BJ (cell line): Measurements from ENCODE around the gene PMM2. TPM values are rescaled to one million over a fixed set of nuclear protein-coding genes. Genes with fewer than 3 reads are reported as not detected.

Experiments
- CTCF ChIA-PET: fragments of 350-600 bp; formaldehyde crosslinking; extraction: SDS; loops from one replicate; lab custom pipeline; 2021; ENCODE audit warnings: antibody characterized with exemption, inconsistent platforms; lab: Yijun Ruan, JAX
- POLR2A ChIA-PET: fragments of 300-600 bp; sonication (Branson Sonifier 250); formaldehyde crosslinking; extraction: SDS; loops from one replicate; lab custom pipeline; 2021; ENCODE audit warnings: antibody characterized with exemption; lab: Charles Lee
- DNase-seq: peaks from one replicate; pipeline ENCODE4 v3.0.0-alpha.2; 2011; ENCODE audit warnings: low read depth
- H3K27me3 ChIP-seq: 2 replicates; pipeline ENCODE4 v1.6.0; 2011; ENCODE audit warnings: low read length; ENCODE audit not compliant: control insufficient read depth, insufficient read depth
- H3K36me3 ChIP-seq: 2 replicates; pipeline ENCODE4 v1.5.1; 2011; ENCODE audit warnings: low read length; ENCODE audit not compliant: control insufficient read depth, insufficient read depth
- H3K4me3 ChIP-seq: 2 replicates; pipeline ENCODE4 v1.5.1; 2011; ENCODE audit warnings: low read depth, mild to moderate bottlenecking, control low read depth, low read length
- polyA plus RNA-seq: library from polyadenylated mRNA; depleted of rRNA; stranded (reverse); fragments of >200 nt; gene quantifications from 2 replicates; pipeline ENCODE4 v1.2.3, GENCODE V29; 2011
- TF ChIP-seq, protein P1 (sequence below): IDR thresholded peaks from 2 replicates; pipeline ENCODE4 v1.5.1; 2011; ENCODE audit warnings: low read depth, mild to moderate bottlenecking, control low read depth, inconsistent platforms, low read length, moderate library complexity; ENCODE audit not compliant: insufficient read depth

Gene PMM2
- polyA plus RNA-seq, 1 experiment: 30.4 TPM

DNA sequence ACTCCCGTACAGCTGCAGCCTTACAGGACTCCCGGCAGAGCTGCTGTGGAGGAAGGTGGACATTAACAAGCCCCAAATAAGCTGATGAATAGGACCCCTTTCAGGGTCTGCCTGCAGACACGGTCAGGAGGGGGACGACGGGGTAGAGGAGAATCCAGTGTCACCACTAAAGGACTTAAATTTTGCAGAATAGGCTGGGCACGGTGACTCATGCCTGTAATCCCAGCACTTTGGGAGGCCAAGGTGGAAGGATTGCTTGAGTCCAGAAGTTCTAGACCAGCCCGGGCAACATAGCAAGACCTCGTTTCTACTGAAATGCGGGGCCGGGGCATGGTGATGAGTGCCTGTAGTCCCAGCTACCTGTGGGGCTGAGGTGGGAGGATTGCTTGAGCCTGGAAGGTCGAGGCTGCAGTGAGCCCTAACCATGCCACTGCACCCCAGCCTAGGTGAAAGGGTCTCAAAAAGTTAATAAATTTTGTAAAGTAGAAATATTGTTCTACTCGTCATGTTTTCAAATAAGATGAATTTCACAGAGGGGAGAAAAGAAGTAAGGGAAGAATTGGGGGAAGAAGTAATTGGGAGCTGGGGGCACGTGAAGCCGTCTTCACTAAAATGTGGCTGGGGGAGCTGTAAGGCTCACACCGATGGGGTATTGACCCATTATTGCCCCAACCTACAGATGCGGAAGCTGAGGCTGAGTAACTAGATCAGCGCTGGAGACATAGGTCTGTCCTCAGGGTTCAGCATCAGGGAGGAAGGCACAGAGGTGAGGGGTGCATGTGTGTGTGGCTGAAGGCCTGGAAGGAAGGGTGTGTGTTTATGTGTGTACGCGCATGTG lies 89.2 kb downstream of the PMM2 start:
- H3K36me3 ChIP-seq: peaks cover 4% of the 10 kb centered on the region
- DNase-seq: no peak
- no peak overlapping the region for H3K4me3 ChIP-seq
- CTCF ChIA-PET: interaction anchor here (0.9 kb wide), 1 partner anchor 9 kb away, joined by 3 read pairs; no protein-coding TSS in a partner anchor
- POLR2A ChIA-PET: no interaction called here
- TF ChIP-seq, protein P1, sequence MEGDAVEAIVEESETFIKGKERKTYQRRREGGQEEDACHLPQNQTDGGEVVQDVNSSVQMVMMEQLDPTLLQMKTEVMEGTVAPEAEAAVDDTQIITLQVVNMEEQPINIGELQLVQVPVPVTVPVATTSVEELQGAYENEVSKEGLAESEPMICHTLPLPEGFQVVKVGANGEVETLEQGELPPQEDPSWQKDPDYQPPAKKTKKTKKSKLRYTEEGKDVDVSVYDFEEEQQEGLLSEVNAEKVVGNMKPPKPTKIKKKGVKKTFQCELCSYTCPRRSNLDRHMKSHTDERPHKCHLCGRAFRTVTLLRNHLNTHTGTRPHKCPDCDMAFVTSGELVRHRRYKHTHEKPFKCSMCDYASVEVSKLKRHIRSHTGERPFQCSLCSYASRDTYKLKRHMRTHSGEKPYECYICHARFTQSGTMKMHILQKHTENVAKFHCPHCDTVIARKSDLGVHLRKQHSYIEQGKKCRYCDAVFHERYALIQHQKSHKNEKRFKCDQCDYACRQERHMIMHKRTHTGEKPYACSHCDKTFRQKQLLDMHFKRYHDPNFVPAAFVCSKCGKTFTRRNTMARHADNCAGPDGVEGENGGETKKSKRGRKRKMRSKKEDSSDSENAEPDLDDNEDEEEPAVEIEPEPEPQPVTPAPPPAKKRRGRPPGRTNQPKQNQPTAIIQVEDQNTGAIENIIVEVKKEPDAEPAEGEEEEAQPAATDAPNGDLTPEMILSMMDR: no peak
- H3K27me3 ChIP-seq: no peaks in the 10 kb centered on the region

DNA sequence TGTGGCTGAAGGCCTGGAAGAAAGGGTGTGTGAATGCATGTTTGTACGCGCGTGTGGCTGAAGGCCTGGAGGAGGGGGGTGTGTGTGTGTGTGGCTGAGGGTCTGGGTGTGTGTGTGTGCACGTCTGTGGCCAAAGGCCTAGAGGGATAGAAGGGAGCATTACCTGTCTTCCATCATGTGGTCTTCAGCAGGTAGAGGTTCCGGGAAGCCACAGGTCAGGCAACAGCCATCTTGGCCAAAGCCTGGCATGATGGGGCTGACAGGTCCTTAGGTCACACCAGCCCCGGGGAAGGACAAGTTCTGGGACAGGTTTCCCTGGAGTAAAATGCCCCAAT lies 89.8 kb downstream of the PMM2 start:
- POLR2A ChIA-PET: no interaction called here
- TF ChIP-seq, protein P1: no peak
- CTCF ChIA-PET: interaction anchor here (2.9 kb wide), 1 partner anchor 226 kb away, joined by 6 read pairs; no protein-coding TSS in a partner anchor

DNA sequence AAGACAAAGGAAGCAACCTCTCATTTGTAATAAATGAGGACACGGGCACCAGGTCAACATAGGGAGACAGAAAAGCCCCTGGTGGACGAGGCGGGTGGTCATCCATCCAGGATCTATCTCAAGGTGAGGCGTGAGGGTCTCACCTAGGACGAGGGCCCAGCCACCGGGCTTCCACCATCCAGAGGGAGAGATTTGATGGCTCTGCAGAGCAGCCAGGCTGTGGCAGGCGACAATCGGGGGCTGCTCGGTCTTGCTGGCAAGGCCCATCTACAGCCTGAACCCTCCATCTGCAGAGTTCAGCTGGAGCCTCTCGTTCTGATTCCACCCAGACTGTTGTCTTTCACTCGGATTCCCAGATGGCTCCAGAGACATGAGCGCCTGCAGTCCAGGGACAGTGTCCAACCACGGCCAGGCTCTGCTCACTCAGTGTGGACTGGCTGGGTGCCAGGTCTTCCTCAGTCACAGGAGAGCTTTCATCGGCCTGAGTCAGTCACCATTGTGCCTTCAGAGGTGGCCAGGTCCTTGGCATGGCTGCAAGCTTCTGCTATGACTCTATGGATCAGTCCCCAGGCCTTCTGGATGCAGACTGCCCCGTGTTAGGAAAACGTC lies 90.4 kb downstream of the PMM2 start:
- Histone ChIP-seq H3K36me3 (peaks cover 7% of the 10 kb centered on the region), H3K4me3 (no peak overlapping the region), H3K27me3 (no peaks in the 10 kb centered on the region)
- TF ChIP-seq, protein P1: no peak
- DNase-seq: peak; percentile 29
- ChIA-PET POLR2A (no interaction called here), CTCF (interaction anchor here (0.9 to 2.9 kb wide), 4 partner anchors 9 to 319 kb away, joined by 3 to 6 read pairs (median 3); no protein-coding TSS in a partner anchor)

More for the DNA sequence above, 89.8 kb downstream of the PMM2 start:
- H3K36me3 ChIP-seq: peaks cover 7% of the 10 kb centered on the region
- H3K27me3 ChIP-seq: no peaks in the 10 kb centered on the region
- no peak overlapping the region for H3K4me3 ChIP-seq
- no peak for DNase-seq

GRCh38 chr16:8888951-8889892 lies 91.6 kb downstream of the PMM2 start:
- no peaks in the 10 kb centered on the region for H3K27me3 ChIP-seq
- H3K36me3 ChIP-seq: peaks cover 13% of the 10 kb centered on the region
- POLR2A ChIA-PET: no interaction called here
- TF ChIP-seq, protein P1: no peak
- CTCF ChIA-PET: interaction anchor here (0.9 to 2.9 kb wide), 3 partner anchors 14 to 321 kb away, joined by 3 to 6 read pairs (median 3); no protein-coding TSS in a partner anchor
- H3K4me3 ChIP-seq: no peak overlapping the region
- DNase-seq: no peak
